ENCODE measurements around the gene DSN1.

Gene DSN1

DNA sequence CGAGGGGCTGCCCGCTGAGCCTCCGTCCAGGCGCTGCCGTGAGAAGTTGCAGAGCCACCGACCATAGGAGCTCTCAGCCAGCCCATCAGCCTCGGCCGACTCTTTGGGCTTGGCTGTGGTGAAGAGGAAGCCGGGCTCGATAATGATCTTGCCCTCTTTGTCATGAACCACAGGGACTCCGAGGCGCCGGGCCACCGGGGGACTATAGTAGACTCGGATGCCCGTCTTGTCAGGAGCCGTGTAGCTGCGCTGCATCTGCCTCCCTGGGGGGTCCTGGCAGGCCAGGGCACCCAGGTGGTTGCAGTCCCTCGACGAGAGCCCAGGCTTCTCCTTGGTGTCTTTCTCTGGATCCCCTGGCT, 20.5 kb upstream of the DSN1 start:
- no peak overlapping the region for H2AK5ac ChIP-seq (ENCODE audit: low read length)
- H4K5ac ChIP-seq (ENCODE audit: low read length) = no peak overlapping the region
- no peak overlapping the region for H2BK120ac ChIP-seq (ENCODE audit: low read depth, low read length)
- H3K27me3 ChIP-seq (ENCODE audit: insufficient read depth, low read length, poor library complexity) = no peaks in the 10 kb centered on the region
- peaks cover 2% of the 10 kb centered on the region for H3K4me1 ChIP-seq (ENCODE audit: control insufficient read depth, low read depth, low read length)
- H3K23ac ChIP-seq (ENCODE audit: low read length) = no peak overlapping the region
- WGBS (ENCODE audit: extremely low coverage, insufficient coverage, low lambda C conversion rate) = no CpG with 5 or more reads among the region's 20 CpGs
- H3K36me3 ChIP-seq (ENCODE audit: control insufficient read depth, insufficient read depth, low read length) = peaks cover 9% of the 10 kb centered on the region
- no peak overlapping the region for H2BK15ac ChIP-seq (replicated peaks; ENCODE audit: low read depth)
- H3K56ac ChIP-seq (ENCODE audit: low read length) = no peak overlapping the region
- DNase-seq = no peak
- H2BK5ac ChIP-seq (ENCODE audit: low read length) = no peak overlapping the region
- H3K9ac ChIP-seq (ENCODE audit: low read length) = no peak overlapping the region
- no peaks in the 10 kb centered on the region for H3K79me2 ChIP-seq (ENCODE audit: control insufficient read depth, insufficient read depth, low read length)
- H3K4me3 ChIP-seq (ENCODE audit: low read length) = no peak overlapping the region
- H3K4me2 ChIP-seq (ENCODE audit: low read length) = no peak overlapping the region
- H4K8ac ChIP-seq (ENCODE audit: low read depth, low read length) = no peak overlapping the region
- H3K79me1 ChIP-seq (ENCODE audit: low read length) = no peaks in the 10 kb centered on the region
- H3K4ac ChIP-seq (ENCODE audit: low read depth, low read length) = no peak overlapping the region
- H3K18ac ChIP-seq (ENCODE audit: low read length) = no peak overlapping the region
- H3K27ac ChIP-seq (ENCODE audit: low read depth, low read length) = no peak overlapping the region

- H3K4ac ChIP-seq (ENCODE audit: low read depth, low read length) = no peak overlapping the region
- no peak for DNase-seq
- no peaks in the 10 kb centered on the region for H3K79me2 ChIP-seq (ENCODE audit: control insufficient read depth, insufficient read depth, low read length)
- no CpG with 5 or more reads among the region's 36 CpGs for WGBS (ENCODE audit: extremely low coverage, insufficient coverage, low lambda C conversion rate)
- H3K23ac ChIP-seq (ENCODE audit: low read length) = no peak overlapping the region
- H3K18ac ChIP-seq (ENCODE audit: low read length) = no peak overlapping the region
- no peak overlapping the region for H2AK5ac ChIP-seq (ENCODE audit: low read length)
- H3K79me1 ChIP-seq (ENCODE audit: low read length) = no peaks in the 10 kb centered on the region
- no peak overlapping the region for H2BK5ac ChIP-seq (ENCODE audit: low read length)
- H3K36me3 ChIP-seq (ENCODE audit: control insufficient read depth, insufficient read depth, low read length) = peaks cover 8% of the 10 kb centered on the region
- peaks cover 2% of the 10 kb centered on the region for H3K4me1 ChIP-seq (ENCODE audit: control insufficient read depth, low read depth, low read length)
- H3K4me3 ChIP-seq (ENCODE audit: low read length) = no peak overlapping the region
- no peak overlapping the region for H2BK15ac ChIP-seq (replicated peaks; ENCODE audit: low read depth)
- no peaks in the 10 kb centered on the region for H3K27me3 ChIP-seq (ENCODE audit: insufficient read depth, low read length, poor library complexity)
- H4K5ac ChIP-seq (ENCODE audit: low read length) = no peak overlapping the region
- no peak overlapping the region for H3K56ac ChIP-seq (ENCODE audit: low read length)
- no peak overlapping the region for H3K9ac ChIP-seq (ENCODE audit: low read length)
- H3K4me2 ChIP-seq (ENCODE audit: low read length) = no peak overlapping the region
- H3K27ac ChIP-seq (ENCODE audit: low read depth, low read length) = no peak overlapping the region
- no peak overlapping the region for H4K8ac ChIP-seq (ENCODE audit: low read depth, low read length)
- no peak overlapping the region for H2BK120ac ChIP-seq (ENCODE audit: low read depth, low read length)
Observed at GRCh38 chr20:36793294-36794115, 19.9 kb upstream of the DSN1 start.

DNA sequence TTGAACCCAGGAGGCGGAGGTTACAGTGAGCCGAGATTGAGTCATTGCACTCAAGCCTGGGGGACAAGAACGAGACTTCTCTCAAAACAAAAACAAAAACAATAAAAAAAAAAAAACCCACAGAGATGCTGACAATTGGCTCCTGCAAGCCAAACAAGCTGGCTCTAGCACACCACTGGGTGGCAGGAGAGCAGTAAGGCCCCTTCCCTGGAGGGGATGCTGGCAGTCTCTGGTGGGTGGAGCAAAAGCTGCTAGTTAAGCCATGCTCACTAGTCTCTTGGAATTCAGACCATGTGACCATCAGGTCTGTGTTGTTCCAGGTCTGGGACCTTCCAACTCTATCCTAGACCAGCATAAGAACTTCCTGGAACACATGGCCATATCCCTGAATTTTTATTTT, 18.9 kb upstream of the DSN1 start:
- DNase-seq = peak; percentile 94
- H3K27me3 ChIP-seq (ENCODE audit: insufficient read depth, low read length, poor library complexity) = no peaks in the 10 kb centered on the region
- H3K9ac ChIP-seq (ENCODE audit: low read length) = no peak overlapping the region
- no peak overlapping the region for H2BK5ac ChIP-seq (ENCODE audit: low read length)
- no peak overlapping the region for H2BK120ac ChIP-seq (ENCODE audit: low read depth, low read length)
- H2BK15ac ChIP-seq (replicated peaks; ENCODE audit: low read depth) = no peak overlapping the region
- no CpG with 5 or more reads among the region's 3 CpGs for WGBS (ENCODE audit: extremely low coverage, insufficient coverage, low lambda C conversion rate)
- H3K79me2 ChIP-seq (ENCODE audit: control insufficient read depth, insufficient read depth, low read length) = no peaks in the 10 kb centered on the region
- no peak overlapping the region for H3K56ac ChIP-seq (ENCODE audit: low read length)
- peaks cover 5% of the 10 kb centered on the region for H3K36me3 ChIP-seq (ENCODE audit: control insufficient read depth, insufficient read depth, low read length)
- H3K4me2 ChIP-seq (ENCODE audit: low read length) = no peak overlapping the region
- H3K4me1 ChIP-seq (ENCODE audit: control insufficient read depth, low read depth, low read length) = peaks cover 2% of the 10 kb centered on the region
- H3K4ac ChIP-seq (ENCODE audit: low read depth, low read length) = no peak overlapping the region
- H2AK5ac ChIP-seq (ENCODE audit: low read length) = no peak overlapping the region
- H3K23ac ChIP-seq (ENCODE audit: low read length) = no peak overlapping the region
- no peak overlapping the region for H4K8ac ChIP-seq (ENCODE audit: low read depth, low read length)
- H4K5ac ChIP-seq (ENCODE audit: low read length) = no peak overlapping the region
- H3K18ac ChIP-seq (ENCODE audit: low read length) = no peak overlapping the region
- H3K4me3 ChIP-seq (ENCODE audit: low read length) = no peak overlapping the region
- H3K27ac ChIP-seq (ENCODE audit: low read depth, low read length) = no peak overlapping the region
- no peaks in the 10 kb centered on the region for H3K79me1 ChIP-seq (ENCODE audit: low read length)

DNA sequence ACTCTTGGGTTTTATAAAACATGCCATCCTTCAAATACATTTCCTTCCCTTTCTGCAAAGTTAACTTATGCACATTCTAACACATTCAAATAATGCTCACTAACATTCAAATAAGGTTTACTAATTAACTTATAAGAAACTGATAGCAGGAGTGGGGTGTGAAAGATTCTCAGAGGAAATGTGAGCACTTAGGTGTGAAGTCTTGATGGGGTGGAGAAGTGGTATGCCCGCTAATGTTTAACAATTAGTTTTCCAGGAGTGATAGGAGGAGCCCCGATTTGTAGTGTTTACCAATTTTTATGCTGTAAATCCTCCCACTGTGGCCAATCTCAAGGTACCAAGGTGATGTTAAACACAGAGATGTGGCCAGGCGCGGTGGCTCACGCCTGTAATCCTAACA, 18.3 kb upstream of the DSN1 start:
- Histone ChIP-seq H2AK5ac (ENCODE audit: low read length) (no peak overlapping the region), H2BK15ac (replicated peaks; ENCODE audit: low read depth) (no peak overlapping the region), H3K36me3 (ENCODE audit: control insufficient read depth, insufficient read depth, low read length) (peaks cover 5% of the 10 kb centered on the region), H4K5ac (ENCODE audit: low read length) (no peak overlapping the region), H2BK5ac (ENCODE audit: low read length) (no peak overlapping the region), H4K8ac (ENCODE audit: low read depth, low read length) (no peak overlapping the region), H3K79me2 (ENCODE audit: control insufficient read depth, insufficient read depth, low read length) (no peaks in the 10 kb centered on the region), H3K79me1 (ENCODE audit: low read length) (no peaks in the 10 kb centered on the region), H3K4me2 (ENCODE audit: low read length) (no peak overlapping the region), H3K56ac (ENCODE audit: low read length) (no peak overlapping the region), H3K4ac (ENCODE audit: low read depth, low read length) (no peak overlapping the region), H3K4me1 (ENCODE audit: control insufficient read depth, low read depth, low read length) (peaks cover 2% of the 10 kb centered on the region), H2BK120ac (ENCODE audit: low read depth, low read length) (no peak overlapping the region), H3K27me3 (ENCODE audit: insufficient read depth, low read length, poor library complexity) (no peaks in the 10 kb centered on the region), H3K23ac (ENCODE audit: low read length) (no peak overlapping the region), H3K4me3 (ENCODE audit: low read length) (no peak overlapping the region), H3K18ac (ENCODE audit: low read length) (no peak overlapping the region), H3K9ac (ENCODE audit: low read length) (no peak overlapping the region), H3K27ac (ENCODE audit: low read depth, low read length) (no peak overlapping the region)
- no peak for DNase-seq
- WGBS (ENCODE audit: extremely low coverage, insufficient coverage, low lambda C conversion rate) = no CpG with 5 or more reads among the region's 5 CpGs

DNA sequence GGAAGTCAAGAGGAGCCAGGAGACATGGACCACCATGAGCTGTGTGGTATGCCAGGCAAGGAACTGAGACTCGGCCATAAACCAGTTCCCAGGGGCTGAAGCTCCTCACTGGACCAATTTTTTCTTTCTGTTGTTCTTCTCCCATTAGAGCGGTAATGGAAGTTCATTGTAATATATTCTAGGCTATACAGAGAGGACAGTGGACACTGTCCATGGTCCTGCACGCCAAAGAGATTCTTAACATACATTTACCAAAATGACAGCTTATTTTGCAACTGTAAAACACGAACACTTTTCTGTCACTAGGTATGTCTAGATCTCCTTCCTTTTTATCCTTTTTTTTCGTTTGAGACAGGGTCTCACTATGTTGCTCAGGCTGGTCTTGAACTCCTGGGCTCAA, 13.1 kb upstream of the DSN1 start:
- Histone ChIP-seq H2BK15ac (replicated peaks; ENCODE audit: low read depth) (no peak overlapping the region), H3K23ac (ENCODE audit: low read length) (no peak overlapping the region), H2BK5ac (ENCODE audit: low read length) (no peak overlapping the region), H3K4me1 (ENCODE audit: control insufficient read depth, low read depth, low read length) (no peaks in the 10 kb centered on the region), H3K9ac (ENCODE audit: low read length) (no peak overlapping the region), H4K5ac (ENCODE audit: low read length) (no peak overlapping the region), H3K36me3 (ENCODE audit: control insufficient read depth, insufficient read depth, low read length) (no peaks in the 10 kb centered on the region), H2BK120ac (ENCODE audit: low read depth, low read length) (no peak overlapping the region), H4K8ac (ENCODE audit: low read depth, low read length) (no peak overlapping the region), H3K4ac (ENCODE audit: low read depth, low read length) (no peak overlapping the region), H3K27ac (ENCODE audit: low read depth, low read length) (no peak overlapping the region), H3K79me1 (ENCODE audit: low read length) (no peaks in the 10 kb centered on the region), H3K4me3 (ENCODE audit: low read length) (no peak overlapping the region), H3K18ac (ENCODE audit: low read length) (no peak overlapping the region), H3K56ac (ENCODE audit: low read length) (no peak overlapping the region), H3K27me3 (ENCODE audit: insufficient read depth, low read length, poor library complexity) (no peaks in the 10 kb centered on the region), H3K4me2 (ENCODE audit: low read length) (no peak overlapping the region), H2AK5ac (ENCODE audit: low read length) (no peak overlapping the region), H3K79me2 (ENCODE audit: control insufficient read depth, insufficient read depth, low read length) (no peaks in the 10 kb centered on the region)
- no CpG with 5 or more reads among the region's 5 CpGs for WGBS (ENCODE audit: extremely low coverage, insufficient coverage, low lambda C conversion rate)
- no peak for DNase-seq

DNA sequence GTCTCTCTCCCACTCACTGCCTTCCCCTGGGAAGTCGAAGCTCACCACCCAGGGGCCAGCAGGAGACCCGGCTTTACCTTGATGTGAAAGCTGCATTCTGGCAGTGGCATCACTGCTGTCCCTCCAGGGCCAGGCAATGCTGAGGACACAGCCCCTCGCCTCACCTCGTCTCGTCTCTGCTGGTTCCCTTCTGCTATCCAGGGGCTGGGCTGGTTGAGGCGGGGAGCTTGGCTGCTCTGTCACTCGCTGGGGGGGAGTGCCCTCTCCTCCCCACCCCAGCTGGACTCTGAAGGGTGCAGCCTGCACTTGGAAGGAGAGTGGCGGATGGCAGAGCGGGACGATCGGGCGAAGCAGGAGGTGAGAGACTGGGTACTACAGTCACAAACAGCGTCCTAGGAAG, 12.7 kb upstream of the DSN1 start:
- no peak for DNase-seq
- no peaks in the 10 kb centered on the region for H3K36me3 ChIP-seq (ENCODE audit: control insufficient read depth, insufficient read depth, low read length)

More for the DNA sequence above, 12.7 kb upstream of the DSN1 start:
- no peaks in the 10 kb centered on the region for H3K79me2 ChIP-seq (ENCODE audit: control insufficient read depth, insufficient read depth, low read length)
- no peak overlapping the region for H3K27ac ChIP-seq (ENCODE audit: low read depth, low read length)
- WGBS (ENCODE audit: extremely low coverage, insufficient coverage, low lambda C conversion rate) = no CpG with 5 or more reads among the region's 13 CpGs
- no peaks in the 10 kb centered on the region for H3K4me1 ChIP-seq (ENCODE audit: control insufficient read depth, low read depth, low read length)
- no peak overlapping the region for H2BK15ac ChIP-seq (replicated peaks; ENCODE audit: low read depth)
- no peaks in the 10 kb centered on the region for H3K27me3 ChIP-seq (ENCODE audit: insufficient read depth, low read length, poor library complexity)
- no peak overlapping the region for H3K56ac ChIP-seq (ENCODE audit: low read length)
- no peak overlapping the region for H2AK5ac ChIP-seq (ENCODE audit: low read length)
- no peak overlapping the region for H3K4me3 ChIP-seq (ENCODE audit: low read length)
- no peak overlapping the region for H3K9ac ChIP-seq (ENCODE audit: low read length)
- H3K23ac ChIP-seq (ENCODE audit: low read length) = no peak overlapping the region
- H4K8ac ChIP-seq (ENCODE audit: low read depth, low read length) = no peak overlapping the region
- no peak overlapping the region for H4K5ac ChIP-seq (ENCODE audit: low read length)
- H2BK5ac ChIP-seq (ENCODE audit: low read length) = no peak overlapping the region
- no peak overlapping the region for H2BK120ac ChIP-seq (ENCODE audit: low read depth, low read length)
- H3K4ac ChIP-seq (ENCODE audit: low read depth, low read length) = no peak overlapping the region
- no peak overlapping the region for H3K4me2 ChIP-seq (ENCODE audit: low read length)
- no peak overlapping the region for H3K18ac ChIP-seq (ENCODE audit: low read length)
- no peaks in the 10 kb centered on the region for H3K79me1 ChIP-seq (ENCODE audit: low read length)
